Naive thymus-derived CD4-positive, alpha-beta T cell (primary cell): ENCODE data around the gene BARX2. TPM values are rescaled to one million over a fixed set of nuclear protein-coding genes. Genes with fewer than 3 reads are reported as not detected.

Experiments
- ATAC-seq: fragments of 150-1000 bp; cut with Tn5 transposase; 2 replicates; pipeline ENCODE4 v1.10.0; 2021; ENCODE audit warnings: mild to moderate bottlenecking, moderate library complexity
- CTCF ChIA-PET: fragments of 350-600 bp; sonication (Branson Sonifier 250); formaldehyde crosslinking; loops from one replicate; lab custom pipeline; 2021; ENCODE audit warnings: antibody characterized with exemption; lab: Charles Lee
- POLR2A ChIA-PET: fragments of 350-600 bp; sonication (Branson Sonifier 250); formaldehyde crosslinking; loops from one replicate; lab custom pipeline; 2021; ENCODE audit warnings: antibody characterized with exemption, inconsistent platforms; lab: Charles Lee
- DNase-seq, 9 donors: peaks; one replicate each; pipeline versions ENCODE4 v3.0.0 to v3.0.0-alpha.2; 2020 to 2022; ENCODE audit warnings: mixed read lengths in 1 of 9
- H3K27ac ChIP-seq: one replicate; pipeline ENCODE4 v1.7.0; 2013; ENCODE audit warnings: mild to moderate bottlenecking, low read depth, low read length, moderate library complexity
- H3K27me3 ChIP-seq, 2 donors: one replicate each; pipeline ENCODE4 v1.7.0; 2013; ENCODE audit warnings: low read length in 2 of 2, mild to moderate bottlenecking in 2 of 2, moderate library complexity in 2 of 2; ENCODE audit not compliant: control insufficient read depth in 2 of 2, insufficient read depth in 2 of 2
- H3K36me3 ChIP-seq, 3 experiments: 1 replicate in 2 of 3; 2 replicates in 1 of 3; pipeline ENCODE4 v1.7.0; 2013; ENCODE audit warnings: low read length in 3 of 3, mild to moderate bottlenecking in 3 of 3, moderate library complexity in 1 of 3; ENCODE audit not compliant: insufficient read depth in 3 of 3, control insufficient read depth in 2 of 3
- H3K4me1 ChIP-seq, 2 donors: one replicate each; pipeline ENCODE4 v1.7.0; 2013; ENCODE audit warnings: low read length in 2 of 2, mild to moderate bottlenecking in 2 of 2, moderate library complexity in 1 of 2; ENCODE audit not compliant: control insufficient read depth in 2 of 2, insufficient read depth in 2 of 2
- H3K4me3 ChIP-seq: 2 replicates; pipeline ENCODE4 v1.7.0; 2013; ENCODE audit warnings: mild to moderate bottlenecking, low read length
- H3K9me3 ChIP-seq, 3 experiments: 1 replicate in 2 of 3; 2 replicates in 1 of 3; pipeline ENCODE4 v1.7.0; 2013; ENCODE audit warnings: low read length in 3 of 3; ENCODE audit not compliant: control insufficient read depth in 2 of 3
- H3K27ac Mint-ChIP-seq, 9 donors: one replicate each; pipeline ENCODE4 v1.8.0; 2020 to 2022; ENCODE audit warnings: mixed read lengths in 9 of 9, mild to moderate bottlenecking in 8 of 9, moderate library complexity in 5 of 9, inconsistent platforms in 2 of 9
- H3K27me3 Mint-ChIP-seq, 5 donors: one replicate each; pipeline ENCODE4 v1.8.0; 2021 to 2022; ENCODE audit warnings: mixed read lengths in 5 of 5, mild to moderate bottlenecking in 1 of 5
- H3K36me3 Mint-ChIP-seq, 5 donors: one replicate each; pipeline ENCODE4 v1.8.0; 2020 to 2022; ENCODE audit warnings: mixed read lengths in 5 of 5, mild to moderate bottlenecking in 3 of 5, inconsistent platforms in 1 of 5
- H3K4me1 Mint-ChIP-seq, 7 donors: one replicate each; pipeline ENCODE4 v1.8.0; 2020 to 2022; ENCODE audit warnings: mixed read lengths in 7 of 7, mild to moderate bottlenecking in 3 of 7, inconsistent platforms in 1 of 7
- H3K4me3 Mint-ChIP-seq, 10 donors: one replicate each; pipeline ENCODE4 v1.8.0; 2020 to 2022; ENCODE audit warnings: mild to moderate bottlenecking in 10 of 10, mixed read lengths in 10 of 10, moderate library complexity in 6 of 10, inconsistent platforms in 2 of 10
- H3K9me3 Mint-ChIP-seq, 11 donors: one replicate each; pipeline ENCODE4 v1.8.0; 2020 to 2022; ENCODE audit warnings: mixed read lengths in 11 of 11, mild to moderate bottlenecking in 4 of 11, inconsistent platforms in 1 of 11, moderate library complexity in 1 of 11
- intact Hi-C, 2 donors: fragments of 100-400 bp; cut with micrococcal nuclease; formaldehyde crosslinking; loops; one replicate each; pipeline ENCODE4 v1.15.1; 2023
- polyA plus RNA-seq, 2 donors: library from polyadenylated mRNA; unstranded; fragments of 300-500 nt; fragmentation: Illumina TruSeq; gene quantifications; one replicate each; pipeline ENCODE4 v1.2.3, GENCODE V29; 2021
- total RNA-seq, 6 experiments: library from RNA in 5 of 6; stranded (reverse) in 5 of 6; gene quantifications; 1 replicate in 5 of 6; 2 replicates in 1 of 6; pipeline ENCODE4 v1.2.3 and lab custom pipeline; 2021 to 2026

BARX2 gene
- total and polyA plus RNA-seq, 7 experiments from 2014 or later: 0.44 TPM; not detected in 6

DNA sequence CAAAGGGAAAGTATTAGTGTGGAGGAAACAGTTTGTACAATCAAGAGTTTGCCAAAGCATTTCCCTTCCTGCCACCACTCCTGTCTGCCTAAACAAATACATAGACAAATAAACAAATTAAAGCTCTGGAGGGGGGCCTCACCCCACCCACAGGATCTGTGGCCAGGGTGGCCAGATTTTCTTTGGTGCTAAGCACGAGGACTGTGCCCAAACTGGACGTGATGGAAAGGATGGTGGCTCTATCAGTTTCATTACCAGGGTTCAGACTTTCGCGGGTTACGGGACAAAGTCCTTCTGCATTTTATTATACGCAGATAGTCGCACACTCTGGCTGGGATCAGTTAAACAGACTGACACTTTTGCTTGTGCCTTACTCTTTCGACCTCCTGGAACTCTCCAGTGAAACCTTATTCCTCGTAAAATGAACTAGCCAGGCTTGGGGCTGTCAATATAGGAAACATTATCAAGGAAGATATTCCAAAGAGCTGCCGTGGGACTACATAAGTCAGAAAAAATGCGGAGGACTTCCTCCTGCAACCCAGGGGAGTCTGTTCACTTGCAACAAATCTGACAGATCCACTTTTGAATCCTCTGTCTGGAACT is 11.2 kb downstream of the BARX2 start:
- peaks cover 22 to 65% (median 49%) of the 10 kb centered on the region in 5 donors for H3K27me3 Mint-ChIP-seq
- no peak for DNase-seq
- intact Hi-C loops: loop anchor here in 1 of 2 donors (1.0 kb wide), 1 partner anchor 37 kb away; no protein-coding TSS in a partner anchor
- no peaks in the 10 kb centered on the region for H3K36me3 ChIP-seq
- H3K36me3 Mint-ChIP-seq: no peaks in the 10 kb centered on the region
- no peak overlapping the region for H3K4me3 Mint-ChIP-seq
- POLR2A ChIA-PET: no interaction called here
- no peak overlapping the region for H3K27ac ChIP-seq
- no peak overlapping the region for H3K27ac Mint-ChIP-seq
- H3K9me3 ChIP-seq: no peaks in the 10 kb centered on the region
- no peak for ATAC-seq
- H3K4me1 ChIP-seq: no peaks in the 10 kb centered on the region
- no peaks in the 10 kb centered on the region for H3K27me3 ChIP-seq
- CTCF ChIA-PET: no interaction called here
- no peak overlapping the region for H3K4me3 ChIP-seq
- H3K9me3 Mint-ChIP-seq: peaks cover 0 to 3% (median 0%) of the 10 kb centered on the region in 11 donors
- H3K4me1 Mint-ChIP-seq: no peaks in the 10 kb centered on the region

DNA sequence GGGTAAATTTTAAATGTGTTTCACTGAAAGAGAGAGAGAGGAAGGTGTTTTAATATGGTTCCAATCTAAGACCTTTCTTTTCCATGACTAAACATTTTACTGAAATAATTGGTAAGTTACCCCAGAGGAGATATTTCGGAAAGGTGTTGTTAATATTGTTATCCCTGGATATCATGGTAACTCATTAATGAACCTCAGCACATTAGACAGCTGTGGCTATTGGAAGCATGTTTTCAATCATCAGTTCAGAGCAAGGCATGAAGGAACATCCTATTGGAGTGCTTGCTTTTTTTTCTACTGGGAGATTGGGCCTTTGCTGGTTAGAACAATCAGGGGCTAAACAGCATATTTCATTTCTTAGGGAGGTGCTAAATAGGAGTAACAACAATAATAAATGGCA is 11.8 kb downstream of the BARX2 start:
- no peaks in the 10 kb centered on the region for H3K27me3 ChIP-seq
- DNase-seq: no peak
- ChIA-PET POLR2A (no interaction called here), CTCF (no interaction called here)
- Mint-ChIP-seq H3K9me3 (peaks cover 0 to 3% (median 0%) of the 10 kb centered on the region in 11 donors), H3K4me1 (no peaks in the 10 kb centered on the region), H3K27ac (no peak overlapping the region), H3K27me3 (peaks cover 25 to 69% (median 49%) of the 10 kb centered on the region in 5 donors), H3K4me3 (no peak overlapping the region), H3K36me3 (no peaks in the 10 kb centered on the region)
- ATAC-seq: no peak
- H3K36me3 ChIP-seq: no peaks in the 10 kb centered on the region
- H3K9me3 ChIP-seq: no peaks in the 10 kb centered on the region
- intact Hi-C loops: loop anchor here in 1 of 2 donors (1.0 kb wide), 1 partner anchor 37 kb away; no protein-coding TSS in a partner anchor
- H3K4me3 ChIP-seq: no peak overlapping the region
- H3K4me1 ChIP-seq: no peaks in the 10 kb centered on the region
- no peak overlapping the region for H3K27ac ChIP-seq

DNA sequence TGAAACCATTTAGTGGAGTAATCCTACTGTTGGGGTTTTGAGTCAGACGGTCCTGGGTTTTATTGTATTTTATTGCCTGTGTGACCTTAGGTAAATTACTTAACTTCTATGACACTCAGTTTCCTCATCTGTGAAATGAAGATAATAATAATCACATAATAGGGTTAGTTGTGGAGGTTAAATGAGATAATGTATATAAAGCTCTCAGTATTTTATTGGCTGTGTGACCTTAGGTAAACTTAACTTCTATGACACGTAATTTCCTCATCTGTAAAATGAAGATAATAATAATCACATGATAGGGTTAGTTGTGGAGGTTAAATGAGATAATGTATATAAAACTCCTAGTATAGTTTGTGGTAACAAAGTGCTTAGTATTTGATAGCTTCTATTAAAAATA is 13.2 kb downstream of the BARX2 start:
- Mint-ChIP-seq H3K4me3 (no peak overlapping the region), H3K27me3 (peaks cover 22 to 62% (median 41%) of the 10 kb centered on the region in 5 donors), H3K4me1 (no peaks in the 10 kb centered on the region), H3K27ac (no peak overlapping the region), H3K36me3 (no peaks in the 10 kb centered on the region), H3K9me3 (peaks cover 0 to 3% (median 0%) of the 10 kb centered on the region in 11 donors)
- Histone ChIP-seq H3K27me3 (no peaks in the 10 kb centered on the region), H3K4me1 (no peaks in the 10 kb centered on the region), H3K27ac (no peak overlapping the region), H3K36me3 (no peaks in the 10 kb centered on the region), H3K9me3 (no peaks in the 10 kb centered on the region), H3K4me3 (no peak overlapping the region)
- ChIA-PET POLR2A (no interaction called here), CTCF (interaction anchor here (1.1 to 1.3 kb wide), 2 partner anchors 20 to 21 kb away, joined by 3 read pairs; no protein-coding TSS in a partner anchor)
- no peak for DNase-seq
- intact Hi-C loops: no loop called here
- ATAC-seq: no peak

DNA sequence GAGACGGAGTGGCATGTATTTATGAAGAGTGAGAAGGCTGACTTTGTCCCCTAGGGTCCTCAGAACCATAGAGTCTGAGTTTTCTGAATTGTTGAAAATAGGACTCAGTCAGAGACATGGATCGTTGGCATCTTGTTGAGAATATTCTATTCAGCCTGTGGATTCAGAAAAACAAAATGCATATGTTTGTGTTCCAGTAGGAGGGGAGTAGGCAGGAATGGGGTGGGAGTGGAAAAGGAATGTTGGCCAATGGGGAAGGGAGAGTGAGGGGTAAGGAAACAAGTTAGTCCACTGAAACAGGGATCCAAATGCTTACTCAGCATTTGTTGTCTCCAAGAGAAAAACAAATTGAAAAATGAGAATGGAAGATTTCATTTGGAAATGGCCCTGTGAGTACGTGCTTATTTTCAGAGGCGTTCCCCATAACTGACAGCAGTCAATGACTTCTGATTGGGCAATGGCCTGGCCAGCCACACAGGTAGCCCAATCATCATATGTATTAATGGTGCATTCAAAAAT is 14.7 kb downstream of the BARX2 start:
- ATAC-seq: no peak
- Mint-ChIP-seq H3K9me3 (peaks cover 0 to 3% (median 0%) of the 10 kb centered on the region in 11 donors), H3K36me3 (no peaks in the 10 kb centered on the region), H3K27ac (no peak overlapping the region), H3K4me1 (no peaks in the 10 kb centered on the region), H3K4me3 (no peak overlapping the region), H3K27me3 (peaks cover 22 to 58% (median 35%) of the 10 kb centered on the region in 5 donors)
- DNase-seq: no peak
- no peaks in the 10 kb centered on the region for H3K9me3 ChIP-seq
- intact Hi-C loops: no loop called here
- CTCF ChIA-PET: no interaction called here
- POLR2A ChIA-PET: no interaction called here
- no peaks in the 10 kb centered on the region for H3K27me3 ChIP-seq
- H3K36me3 ChIP-seq: no peaks in the 10 kb centered on the region
- no peaks in the 10 kb centered on the region for H3K4me1 ChIP-seq
- H3K27ac ChIP-seq: no peak overlapping the region
- H3K4me3 ChIP-seq: no peak overlapping the region

DNA sequence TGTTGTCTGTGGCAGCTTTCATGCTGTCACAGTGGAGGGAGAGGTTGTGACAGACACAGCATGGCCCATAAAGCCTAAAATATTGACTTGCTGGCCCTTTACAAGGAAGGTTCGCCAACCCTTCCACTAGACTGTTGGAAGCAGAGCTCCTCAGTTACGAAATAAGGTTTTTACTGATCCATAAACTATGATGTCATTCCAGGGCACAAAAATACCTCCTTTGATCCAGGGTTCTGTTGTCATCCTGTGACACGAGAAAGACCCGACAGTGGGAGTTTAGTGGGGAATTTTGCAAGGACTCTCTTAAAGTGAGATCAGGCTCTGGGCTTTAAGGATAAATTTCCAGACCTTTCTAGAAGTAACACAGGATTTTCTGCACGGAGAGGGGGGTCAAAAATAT is 15.7 kb downstream of the BARX2 start:
- H3K9me3 ChIP-seq: no peaks in the 10 kb centered on the region
- no peak overlapping the region for H3K27ac ChIP-seq
- H3K4me3 ChIP-seq: no peak overlapping the region
- Mint-ChIP-seq H3K4me3 (no peak overlapping the region), H3K9me3 (peaks cover 0 to 3% (median 0%) of the 10 kb centered on the region in 11 donors), H3K27me3 (peaks cover 18 to 54% (median 41%) of the 10 kb centered on the region in 5 donors), H3K36me3 (no peaks in the 10 kb centered on the region), H3K4me1 (no peaks in the 10 kb centered on the region), H3K27ac (no peak overlapping the region)
- ATAC-seq (no peak), DNase-seq (no peak)
- H3K4me1 ChIP-seq: no peaks in the 10 kb centered on the region
- ChIA-PET CTCF (no interaction called here), POLR2A (no interaction called here)
- H3K36me3 ChIP-seq: no peaks in the 10 kb centered on the region
- intact Hi-C loops: no loop called here
- H3K27me3 ChIP-seq: no peaks in the 10 kb centered on the region

DNA sequence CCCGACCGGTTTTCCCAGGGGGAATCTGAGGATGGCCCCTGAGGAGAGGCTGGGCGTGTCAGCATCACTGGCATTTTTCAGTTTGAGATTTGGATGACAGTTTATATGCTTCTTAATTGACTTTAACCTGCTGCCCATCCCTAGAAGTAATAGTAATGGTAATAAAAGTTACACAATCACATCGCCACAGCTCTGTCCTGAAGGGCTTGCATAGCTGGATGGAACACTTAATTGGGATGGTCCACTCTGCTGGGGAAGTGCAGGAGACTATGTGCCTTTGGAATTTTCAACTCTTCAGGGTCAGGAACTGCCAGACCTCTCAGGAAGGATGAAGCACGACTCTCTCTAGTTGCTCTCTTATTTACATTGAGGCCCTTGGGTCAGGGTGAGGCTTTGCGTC is 16.2 kb downstream of the BARX2 start:
- Histone ChIP-seq H3K27me3 (no peaks in the 10 kb centered on the region), H3K4me3 (no peak overlapping the region), H3K9me3 (no peaks in the 10 kb centered on the region), H3K4me1 (no peaks in the 10 kb centered on the region), H3K27ac (no peak overlapping the region), H3K36me3 (no peaks in the 10 kb centered on the region)
- DNase-seq: no peak
- intact Hi-C loops: no loop called here
- Mint-ChIP-seq H3K36me3 (no peaks in the 10 kb centered on the region), H3K4me1 (no peaks in the 10 kb centered on the region), H3K27me3 (peaks cover 16 to 51% (median 39%) of the 10 kb centered on the region in 5 donors), H3K4me3 (no peak overlapping the region), H3K9me3 (peaks cover 0 to 3% (median 0%) of the 10 kb centered on the region in 11 donors), H3K27ac (no peak overlapping the region)
- no peak for ATAC-seq
- ChIA-PET POLR2A (no interaction called here), CTCF (no interaction called here)

DNA sequence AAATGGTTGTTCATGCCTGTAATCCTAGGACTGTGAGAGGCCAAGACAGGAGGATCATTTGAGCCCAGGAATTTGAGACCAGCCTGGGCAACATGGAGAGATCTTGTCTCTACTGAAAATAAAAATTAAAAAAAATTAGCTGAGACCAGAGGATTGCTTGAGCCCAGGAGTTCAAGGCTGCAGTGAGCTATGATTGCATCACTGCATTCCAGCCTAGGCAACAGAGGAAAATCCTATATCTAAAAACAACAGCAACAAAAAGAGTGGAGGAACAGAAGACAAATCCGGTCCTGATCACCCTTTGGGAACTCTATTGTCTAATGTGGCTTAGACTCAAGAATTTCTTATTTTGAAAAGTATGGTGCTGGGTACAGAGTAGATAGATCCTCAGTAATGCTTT is 17.3 kb downstream of the BARX2 start:
- peaks cover 11 to 41% (median 37%) of the 10 kb centered on the region in 5 donors for H3K27me3 Mint-ChIP-seq
- H3K4me1 Mint-ChIP-seq: no peaks in the 10 kb centered on the region
- intact Hi-C loops: no loop called here

More for the DNA sequence above, 17.3 kb downstream of the BARX2 start:
- POLR2A ChIA-PET: no interaction called here
- Histone ChIP-seq H3K4me1 (no peaks in the 10 kb centered on the region), H3K27me3 (no peaks in the 10 kb centered on the region), H3K4me3 (no peak overlapping the region), H3K36me3 (no peaks in the 10 kb centered on the region), H3K27ac (no peak overlapping the region), H3K9me3 (no peaks in the 10 kb centered on the region)
- Mint-ChIP-seq H3K36me3 (no peaks in the 10 kb centered on the region), H3K27ac (no peak overlapping the region), H3K9me3 (peaks cover 0 to 5% (median 0%) of the 10 kb centered on the region in 11 donors), H3K4me3 (no peak overlapping the region)
- CTCF ChIA-PET: no interaction called here
- DNase-seq (no peak), ATAC-seq (no peak)
